OCI-LY7 (cell line): ENCODE results near the gene MTUS2.

Source experiments
- CTCF ChIP-seq: fragments of 200-600 bp; sonication (generic); conservative IDR thresholded peaks from 2 replicates; pipeline ENCODE4 v1.5.1; 2014; ENCODE audit warnings: mild to moderate bottlenecking, antibody characterized with exemption, low read length, moderate library complexity, mixed read lengths
- EZH2phosphoT487 ChIP-seq: fragments of 200-600 bp; sonication (generic); IDR thresholded peaks from 2 replicates; pipeline ENCODE4 v1.6.1; 2018; ENCODE audit warnings: low read depth, borderline replicate concordance, mild to moderate bottlenecking, mixed run types, antibody characterized with exemption, low read length, moderate library complexity, mixed read lengths

GRCh38 chr13:29500386-29500785 lies 680.2 kb downstream of the MTUS2 start:
- TF ChIP-seq CTCF, result no peak
- TF ChIP-seq EZH2phosphoT487, result no peak
